GM21576 (cell line): Measurements from ENCODE around the gene MED13L.
"Not testable (repeated sequence)": the region's sequence is repeated elsewhere in the genome, so short reads cannot be mapped to it uniquely, and the experiment has no call there.

Experiments
- ATAC-seq: cut with Tn5 transposase; IDR thresholded peaks from one replicate; pipeline ENCODE4 v1.9.1; 2021; ENCODE audit warnings: mild to moderate bottlenecking, moderate library complexity; ENCODE audit not compliant: unreplicated experiment

MED13L gene

DNA sequence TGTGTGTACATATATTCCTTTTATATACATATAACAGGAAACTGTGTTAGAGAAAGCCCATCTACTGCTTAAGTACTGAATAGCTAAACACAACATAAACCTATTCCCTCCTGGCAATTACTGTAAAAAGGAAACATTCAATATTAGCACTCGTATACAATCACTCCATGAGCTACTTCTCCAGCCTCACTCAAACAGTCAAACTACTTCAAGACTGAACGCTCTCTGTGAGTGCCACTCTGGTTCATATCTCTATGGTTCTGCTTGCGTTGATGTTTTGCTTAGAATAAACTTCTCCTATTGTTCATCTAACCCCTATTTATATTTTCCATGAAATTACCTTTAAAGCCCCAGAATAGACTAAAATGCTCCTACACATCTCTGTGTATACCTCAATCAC, 243.7 kb downstream of the MED13L start:
- ATAC-seq: no peak

DNA sequence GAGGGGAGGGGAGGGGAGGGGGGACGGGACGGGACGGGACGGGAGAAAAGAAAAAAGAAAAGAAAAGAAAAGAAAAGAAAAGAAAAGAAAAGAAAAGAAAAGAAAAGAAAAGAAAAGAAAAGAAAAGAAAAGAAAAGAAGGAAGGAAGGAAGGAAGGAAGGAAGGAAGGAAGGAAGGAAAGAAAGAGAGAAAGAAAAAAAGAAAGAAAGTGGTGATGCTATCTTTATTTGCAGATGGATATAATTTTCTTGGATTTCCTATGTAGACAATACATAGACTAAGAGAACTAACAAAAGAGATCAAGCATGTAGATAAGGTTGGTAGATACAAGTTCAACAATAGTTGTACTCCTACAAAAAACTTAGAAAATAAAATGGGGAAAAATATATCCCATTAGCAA, 245.9 kb downstream of the MED13L start:
- ATAC-seq: not testable (repeated sequence)

DNA sequence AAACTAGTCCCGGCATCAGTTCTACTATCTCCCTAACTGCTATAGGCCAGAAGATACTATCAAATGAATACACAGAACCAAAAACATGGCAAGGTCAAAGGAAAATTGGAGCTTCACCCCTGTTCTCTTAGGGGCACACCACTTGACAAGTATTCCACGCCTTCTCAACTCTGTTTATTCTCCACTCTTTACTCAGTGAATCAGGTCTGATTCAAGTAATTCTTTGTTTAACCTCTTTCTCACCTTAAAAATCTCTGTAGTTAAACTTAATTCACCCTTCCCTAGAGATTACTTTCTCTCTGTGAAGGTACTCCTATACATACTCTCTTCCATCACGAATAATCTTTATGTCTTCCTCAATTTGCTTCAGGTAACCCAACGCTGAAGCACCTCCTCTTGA, 248.9 kb downstream of the MED13L start:
- no peak for ATAC-seq

DNA sequence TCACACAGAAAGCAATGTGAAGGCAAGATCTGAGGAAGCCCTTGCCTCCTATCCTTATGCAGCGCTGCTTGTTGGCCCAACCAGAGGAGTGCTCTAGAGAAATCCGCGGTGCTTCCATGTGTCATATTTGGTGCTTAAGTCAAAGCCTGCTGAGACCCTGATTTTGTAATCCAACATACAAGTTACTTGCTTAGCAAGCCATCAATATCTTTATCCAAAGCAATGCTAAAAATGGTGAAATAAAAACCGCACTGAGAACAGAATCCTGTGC, 250.0 kb downstream of the MED13L start:
- no peak for ATAC-seq

DNA sequence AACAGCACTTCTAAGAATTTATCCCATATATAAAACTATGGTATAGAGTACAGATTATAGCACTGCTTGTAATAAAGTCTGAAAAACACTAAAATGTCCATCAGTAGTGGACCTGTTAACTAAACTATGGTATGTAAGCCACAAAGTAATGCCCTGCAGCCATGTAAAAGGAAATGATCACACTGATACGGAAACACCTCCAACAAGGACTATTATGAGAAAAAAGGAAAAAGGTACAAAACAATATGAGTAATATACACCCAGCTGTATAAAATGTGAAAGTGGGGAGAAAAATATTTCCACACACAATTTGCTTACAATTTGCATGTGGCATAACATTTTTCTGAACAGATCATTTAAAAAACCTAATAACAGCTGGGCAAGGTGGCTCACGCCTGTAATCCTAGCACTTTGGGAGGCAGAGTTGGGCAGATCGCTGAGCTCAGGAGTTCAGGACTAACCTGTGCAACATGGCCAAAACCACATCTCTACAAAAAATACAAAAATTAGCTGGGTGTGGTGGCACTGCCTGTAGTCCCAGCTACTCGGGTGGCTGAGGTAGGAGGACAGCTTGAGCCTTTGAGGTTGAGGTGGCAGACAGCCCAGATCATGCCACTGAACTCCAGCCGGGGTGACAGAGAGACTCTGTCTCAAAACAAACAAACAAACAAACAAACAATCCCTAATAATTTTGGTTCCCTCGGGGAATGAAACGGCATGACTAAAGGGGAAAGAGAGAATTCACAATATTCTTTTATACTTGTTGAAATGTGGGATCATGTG, 250.5 kb downstream of the MED13L start:
- ATAC-seq: no peak

DNA sequence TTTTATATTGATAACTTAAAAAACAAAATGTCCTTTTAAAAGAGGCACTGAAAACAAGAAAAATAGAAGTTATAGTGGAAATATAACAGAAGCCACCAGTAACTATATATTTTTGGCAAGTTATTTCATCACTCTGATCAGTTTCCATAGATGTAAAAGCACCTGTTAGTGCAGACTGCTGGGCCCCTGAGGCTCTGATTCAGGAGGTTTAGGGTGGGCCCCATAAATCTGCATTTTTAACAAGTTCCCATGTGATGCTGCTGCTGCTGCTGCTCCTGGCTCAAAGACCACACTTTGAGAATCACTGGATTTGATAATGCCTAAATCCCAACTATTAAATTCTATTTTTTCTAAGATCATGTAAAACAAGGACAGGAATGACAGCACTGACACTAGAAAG, 251.1 kb downstream of the MED13L start:
- ATAC-seq: no peak

DNA sequence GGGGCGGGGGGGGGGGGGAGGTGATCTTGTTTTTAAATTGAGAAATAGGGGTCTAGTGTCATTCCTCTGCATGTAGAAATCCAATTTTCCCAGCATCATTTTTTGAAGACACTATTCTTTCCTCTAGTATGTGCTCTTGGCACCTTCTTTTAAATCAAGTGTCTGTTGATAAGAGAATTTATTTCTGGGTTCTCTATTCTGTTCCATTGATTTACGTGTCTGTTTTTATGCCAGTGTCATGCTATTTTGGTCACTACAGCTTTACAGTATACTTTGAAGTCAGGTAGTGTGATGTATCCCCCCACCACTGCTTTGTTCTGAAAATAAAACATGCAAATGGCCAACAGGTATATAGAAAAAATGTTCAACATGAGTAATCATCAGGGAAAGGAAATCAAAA, 252.7 kb downstream of the MED13L start:
- ATAC-seq: no peak

DNA sequence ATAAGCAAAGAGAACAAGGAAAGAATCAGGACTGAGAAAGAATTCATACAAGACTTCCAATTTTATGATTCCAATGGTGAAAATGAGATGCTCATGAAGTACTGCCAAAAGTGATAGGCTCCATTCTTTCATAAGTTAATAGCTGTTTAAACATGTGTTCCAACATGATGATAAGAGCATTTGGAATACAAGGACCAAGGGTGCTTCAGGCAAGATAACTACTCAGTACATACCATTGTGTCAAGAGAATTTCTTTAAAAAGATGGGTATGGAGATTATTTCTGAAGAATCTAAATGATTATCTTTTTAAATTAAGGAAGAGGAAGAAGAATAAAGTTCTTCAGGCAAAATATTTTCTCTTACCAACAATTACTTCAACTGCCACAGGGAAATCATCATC, 258.1 kb downstream of the MED13L start:
- no peak for ATAC-seq

DNA sequence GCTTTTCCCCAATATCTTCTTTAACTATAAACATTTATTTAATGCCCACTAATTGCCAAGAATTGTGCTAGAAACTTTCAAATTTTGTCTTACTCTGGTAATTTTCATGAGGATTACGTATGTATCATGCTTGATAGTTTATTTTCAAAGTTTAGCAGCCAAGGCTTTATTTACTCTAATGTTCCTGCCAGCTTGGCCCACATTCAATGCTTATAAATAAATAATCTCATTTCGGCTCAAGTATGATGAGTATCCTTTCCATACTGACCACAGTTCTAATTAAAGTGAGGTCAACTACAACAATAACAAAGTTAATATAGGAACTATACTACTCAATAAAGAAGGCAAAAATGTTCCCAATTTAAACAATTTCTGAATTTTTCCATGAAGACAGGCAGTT, 259.2 kb downstream of the MED13L start:
- ATAC-seq: no peak

DNA sequence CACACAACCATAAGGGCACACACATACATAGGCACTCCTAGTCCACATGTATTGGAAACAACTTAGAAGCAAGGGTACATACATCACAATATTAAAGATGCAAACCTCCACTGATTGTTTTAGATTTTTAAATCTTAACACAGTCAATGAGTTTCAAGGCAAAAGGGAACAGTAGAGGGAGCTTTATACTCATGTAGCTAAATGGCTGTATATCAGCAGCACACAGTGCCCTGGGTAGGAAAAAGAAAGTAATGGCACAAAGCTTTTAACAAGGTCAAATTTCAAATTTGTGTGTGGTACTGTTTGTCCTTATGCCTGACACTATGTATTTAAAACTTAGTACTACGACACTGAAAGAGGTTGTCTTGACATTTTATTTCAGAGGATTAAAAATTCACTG, 262.0 kb downstream of the MED13L start:
- no peak for ATAC-seq

DNA sequence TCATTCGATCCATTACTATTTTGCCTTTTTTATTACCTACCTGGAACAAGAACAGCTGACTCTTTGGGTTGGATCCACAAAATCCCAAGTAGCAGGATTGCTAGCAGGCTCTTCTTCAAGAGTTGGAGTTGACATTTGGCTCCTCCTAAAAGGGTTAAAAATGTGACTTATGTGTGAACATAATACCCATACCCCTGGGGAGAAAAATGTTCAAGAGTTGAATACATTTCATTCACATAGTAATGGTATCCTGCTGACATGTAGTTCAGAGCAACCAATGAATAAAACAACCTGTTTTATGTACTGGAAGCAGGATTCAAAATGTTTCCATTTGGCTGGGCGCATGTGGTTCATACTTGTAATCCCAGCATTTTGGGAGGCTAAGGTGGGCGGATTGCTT, 264.7 kb downstream of the MED13L start:
- no peak for ATAC-seq

DNA sequence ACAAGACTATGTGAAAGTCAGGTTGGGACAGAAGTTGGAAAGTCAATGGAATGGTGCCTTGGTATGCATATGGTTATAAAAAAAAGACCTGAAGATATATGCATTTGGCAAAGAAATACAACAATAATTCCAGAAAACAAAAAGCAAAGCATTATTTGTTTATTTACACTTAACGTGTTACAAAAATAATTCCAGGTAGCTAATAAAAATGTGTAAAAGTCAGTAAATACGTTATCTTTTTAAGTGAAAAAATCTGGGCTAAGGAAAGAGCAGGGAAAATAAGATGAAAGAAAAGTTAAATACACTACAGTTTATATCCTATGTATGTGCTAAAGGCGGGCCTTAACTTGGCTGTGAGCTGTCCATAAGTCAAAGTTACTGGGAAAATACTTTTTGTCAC, 266.3 kb downstream of the MED13L start:
- no peak for ATAC-seq

DNA sequence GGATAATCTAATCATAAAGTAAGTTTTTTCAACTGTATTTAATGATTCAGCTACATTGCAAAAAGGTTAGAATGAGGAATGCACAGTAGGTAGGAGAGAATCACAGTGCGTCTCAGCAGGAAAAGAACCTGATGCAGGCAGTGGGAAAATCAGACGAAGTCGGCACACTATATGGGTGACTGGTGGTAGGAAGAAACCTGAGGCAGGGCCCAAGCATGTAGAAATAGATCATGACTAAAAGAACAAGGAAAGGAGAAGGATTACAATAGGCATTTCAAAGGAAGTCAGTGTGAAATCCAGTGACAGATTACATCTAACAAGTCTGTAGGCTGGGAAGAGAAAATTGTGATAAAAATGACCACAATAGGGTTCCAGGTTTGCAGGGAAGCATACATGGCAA, 267.0 kb downstream of the MED13L start:
- ATAC-seq: no peak

DNA sequence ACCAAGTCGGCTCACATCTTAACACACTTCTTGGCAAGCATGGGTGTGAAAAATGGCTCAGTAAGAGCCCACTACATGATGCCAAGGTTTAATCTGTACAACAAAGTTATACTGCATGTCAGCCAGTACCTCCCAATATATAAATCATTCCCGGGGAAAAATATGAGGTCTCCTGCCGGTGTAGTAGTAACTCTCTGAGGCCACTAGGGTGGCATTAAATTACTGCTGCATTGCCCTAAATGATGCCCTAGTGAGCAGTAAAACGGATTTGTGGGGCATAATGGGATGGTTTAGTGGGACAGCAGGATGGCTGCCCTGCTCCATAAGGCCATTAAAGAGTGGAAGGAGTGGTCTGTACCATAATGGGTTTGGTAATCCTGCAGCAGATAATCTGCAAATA, 267.7 kb downstream of the MED13L start:
- ATAC-seq: no peak

DNA sequence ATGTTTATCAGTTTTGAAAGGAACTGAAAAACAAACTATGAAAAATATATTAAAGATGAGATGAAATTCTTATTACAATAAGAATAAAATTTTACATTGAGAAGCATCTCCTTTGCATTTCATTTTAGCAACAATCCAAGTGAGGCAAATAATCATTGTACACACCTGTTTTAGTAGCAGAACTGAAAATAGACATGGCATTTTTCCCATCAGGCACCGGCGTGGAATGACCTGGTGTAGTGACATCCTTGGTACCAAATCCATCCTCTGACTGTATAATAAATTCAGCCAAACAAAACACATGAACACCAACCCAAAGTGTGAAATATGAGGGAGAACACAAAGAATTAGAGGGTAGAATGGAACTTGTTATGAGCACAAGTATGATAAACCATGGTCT, 271.4 kb downstream of the MED13L start:
- ATAC-seq: no peak

DNA sequence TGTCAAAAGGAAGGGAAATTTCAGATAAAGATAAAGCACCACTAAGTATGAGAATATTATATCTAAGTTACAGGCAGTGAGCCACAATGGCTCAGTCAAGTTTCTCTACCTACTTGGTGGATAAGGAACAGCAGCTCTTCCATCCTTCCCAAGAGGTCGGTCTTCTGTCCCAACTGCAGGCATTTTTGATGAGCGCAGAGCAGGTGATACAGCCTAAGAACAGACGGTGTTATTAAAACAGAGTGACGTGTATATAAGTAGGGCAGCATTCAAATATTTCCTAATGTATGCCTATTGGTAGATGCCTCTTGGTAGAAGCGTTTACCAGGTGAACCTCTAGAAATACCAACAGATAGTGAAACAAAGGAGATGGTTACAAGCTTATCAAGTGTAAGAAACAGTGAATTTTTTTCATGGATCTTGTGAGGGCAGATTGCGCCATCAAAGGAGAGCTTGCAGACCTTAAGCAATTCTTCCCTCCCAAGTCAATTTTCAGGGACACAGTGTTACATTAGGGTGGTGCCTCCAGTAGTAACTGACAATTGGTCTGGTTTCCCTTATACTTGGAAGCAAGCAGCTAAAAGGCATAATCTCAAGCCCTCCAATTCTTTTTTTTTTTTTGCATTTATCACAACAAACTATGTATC, 274.5 kb downstream of the MED13L start:
- no peak for ATAC-seq

DNA sequence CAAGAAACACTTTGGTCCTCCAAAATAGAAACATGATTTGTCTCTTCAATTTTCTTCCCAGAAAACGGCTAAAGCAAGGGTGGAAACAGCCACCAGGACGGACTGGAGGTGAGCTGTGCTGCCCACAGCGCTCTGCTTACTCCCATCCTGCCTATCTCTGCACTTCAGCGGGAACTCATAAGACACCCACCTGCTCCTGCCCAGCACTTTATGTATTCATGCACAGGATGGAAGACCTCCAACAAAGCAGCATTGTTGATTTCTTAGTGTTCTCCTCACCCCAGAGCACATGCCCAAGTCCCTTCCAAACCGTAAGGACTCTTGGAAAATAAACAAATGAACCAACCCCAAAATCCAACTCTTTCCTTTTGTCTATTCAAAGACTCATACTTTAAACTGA, 277.2 kb downstream of the MED13L start:
- ATAC-seq: no peak

DNA sequence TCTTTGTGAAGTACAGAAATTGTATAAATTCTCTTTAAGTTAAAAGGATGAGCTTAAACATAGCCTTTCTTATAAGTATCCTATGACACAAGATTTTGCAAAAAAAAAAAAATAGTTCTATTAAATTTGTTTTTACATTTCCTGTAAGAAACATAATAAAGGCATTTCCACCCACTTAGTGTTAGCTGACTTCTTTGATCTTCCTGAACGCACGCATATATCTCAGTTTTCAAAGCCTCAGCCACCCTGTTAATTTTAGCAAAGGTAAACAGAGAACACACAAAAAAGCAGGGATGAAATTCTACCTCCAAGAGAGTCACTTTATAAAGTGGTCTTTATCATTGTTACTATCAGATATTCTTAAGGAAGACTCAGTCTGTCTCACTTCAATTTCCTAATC, 277.9 kb downstream of the MED13L start:
- ATAC-seq: no peak

DNA sequence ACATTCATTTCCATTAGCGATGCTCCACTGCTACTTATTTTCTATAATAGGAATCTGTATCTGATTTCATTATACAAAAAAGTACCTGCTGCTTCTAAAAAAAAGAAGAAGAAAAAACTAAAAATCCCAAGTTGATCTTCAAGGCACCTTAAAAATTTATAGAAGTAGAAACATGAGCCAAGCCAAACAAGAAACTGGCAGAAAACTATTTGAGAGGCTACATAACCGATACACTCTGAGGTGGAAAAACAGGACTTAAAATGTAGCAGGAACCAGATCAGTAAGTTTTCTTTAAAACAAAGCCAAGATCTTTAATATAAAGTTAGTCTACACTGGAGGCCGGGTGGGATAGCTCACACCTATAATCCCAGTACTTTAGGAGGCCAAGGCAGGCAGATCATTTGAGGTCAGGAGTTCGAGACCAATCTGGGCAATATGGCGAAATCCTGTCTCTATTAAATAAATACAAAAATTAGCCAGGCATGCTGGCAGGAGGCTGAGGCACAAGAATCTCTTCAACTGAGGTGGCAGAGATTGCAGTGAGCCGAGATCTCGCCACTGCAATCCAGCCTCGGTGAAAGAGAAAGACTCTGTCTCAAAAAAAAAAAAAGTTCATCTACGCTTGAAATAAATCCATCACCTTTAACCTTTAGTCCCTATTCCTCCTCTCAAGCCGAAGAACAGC, 278.6 kb downstream of the MED13L start:
- no peak for ATAC-seq

DNA sequence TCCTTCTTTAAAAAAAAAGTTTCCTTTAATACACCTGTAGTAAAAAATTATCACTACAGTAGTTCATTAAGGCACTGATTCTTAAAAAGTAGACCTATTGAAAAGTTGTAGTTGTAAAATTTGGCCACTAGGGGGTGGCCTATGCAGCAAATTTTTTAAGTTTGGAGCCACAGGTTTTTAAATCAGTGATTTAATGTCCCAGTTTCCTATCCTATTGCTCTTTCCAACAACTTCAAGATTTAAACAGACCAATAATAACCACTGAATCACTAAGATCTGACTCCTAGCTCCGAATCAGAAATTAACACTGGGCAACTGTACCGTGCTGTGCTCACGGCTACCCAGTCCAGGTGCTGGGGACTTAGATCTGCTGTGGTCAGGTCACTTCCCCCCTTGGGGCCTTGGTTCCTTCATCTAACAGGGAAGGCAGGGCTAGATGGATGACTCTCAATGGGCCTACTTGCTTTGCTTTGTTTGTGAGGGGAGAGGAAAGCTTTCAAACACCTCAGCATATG, 279.3 kb downstream of the MED13L start:
- ATAC-seq: no peak

DNA sequence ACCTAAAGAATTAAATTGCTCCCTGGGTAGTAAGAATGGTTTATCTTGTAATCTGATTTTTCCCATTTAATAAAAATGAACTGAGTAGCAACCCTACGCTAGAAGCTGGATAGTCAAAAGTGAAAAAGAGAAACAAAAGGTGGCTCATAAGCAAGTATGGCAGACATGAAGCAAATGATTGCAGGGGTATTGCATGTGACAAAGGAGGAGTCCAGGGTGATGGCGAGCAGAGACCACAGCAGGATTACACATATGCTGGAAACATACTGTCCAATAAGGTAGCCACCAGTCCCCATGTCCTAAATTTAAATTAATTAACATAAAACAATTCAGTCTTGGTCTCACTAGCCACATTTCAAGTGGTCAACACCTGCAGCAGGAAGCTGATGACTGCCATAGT, 283.8 kb downstream of the MED13L start:
- no peak for ATAC-seq

DNA sequence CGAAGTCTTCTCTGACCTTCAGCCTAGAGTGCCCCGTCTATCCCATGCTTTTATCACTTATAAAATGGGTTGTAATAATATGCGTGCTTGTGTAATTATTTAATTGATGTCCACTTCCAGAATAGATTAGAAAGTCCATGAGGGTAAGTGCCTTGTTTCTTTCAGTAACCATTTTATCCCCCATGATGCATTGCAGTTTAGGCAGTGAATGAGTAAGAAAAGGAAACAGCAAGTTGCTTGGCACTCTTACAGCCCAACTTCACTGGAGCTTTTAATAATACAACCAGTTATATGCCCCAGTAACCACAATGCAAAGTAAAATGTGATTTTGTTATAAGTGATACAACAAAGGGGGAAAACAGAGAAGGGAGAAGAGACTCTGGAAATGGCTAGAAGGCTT, 287.3 kb downstream of the MED13L start:
- no peak for ATAC-seq
